Activated CD8-positive, alpha-beta memory T cell treated with anti-CD3 and anti-CD28 coated beads for 48 hours (primary cell): ENCODE results near the gene AMTN.

Source experiments
- DNase-seq, 3 experiments: peaks; one replicate each; pipeline ENCODE4 v3.0.0-alpha.2; 2020; ENCODE audit warnings: low read depth in 2 of 3, low spot score in 2 of 3

AMTN gene

DNA sequence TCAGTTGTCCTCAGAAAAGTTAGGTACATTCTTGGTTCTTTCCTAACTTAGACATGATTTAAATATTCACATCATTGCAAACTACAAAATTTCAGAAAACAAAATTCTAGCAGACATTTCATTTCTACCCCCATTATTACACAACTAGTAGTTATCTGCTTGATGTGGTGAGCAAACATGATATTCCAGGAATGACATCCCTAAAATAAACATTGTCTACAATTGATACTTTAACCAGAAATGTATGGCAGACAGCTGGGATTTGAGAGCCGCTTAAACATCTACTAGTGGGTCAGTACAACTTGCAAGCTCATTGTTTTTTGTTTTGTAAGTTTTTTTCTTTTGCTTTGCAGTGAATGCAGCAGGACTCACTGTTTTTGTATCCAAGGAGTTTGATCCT lies 41.6 kb downstream of the AMTN start:
- no peak for DNase-seq

DNA sequence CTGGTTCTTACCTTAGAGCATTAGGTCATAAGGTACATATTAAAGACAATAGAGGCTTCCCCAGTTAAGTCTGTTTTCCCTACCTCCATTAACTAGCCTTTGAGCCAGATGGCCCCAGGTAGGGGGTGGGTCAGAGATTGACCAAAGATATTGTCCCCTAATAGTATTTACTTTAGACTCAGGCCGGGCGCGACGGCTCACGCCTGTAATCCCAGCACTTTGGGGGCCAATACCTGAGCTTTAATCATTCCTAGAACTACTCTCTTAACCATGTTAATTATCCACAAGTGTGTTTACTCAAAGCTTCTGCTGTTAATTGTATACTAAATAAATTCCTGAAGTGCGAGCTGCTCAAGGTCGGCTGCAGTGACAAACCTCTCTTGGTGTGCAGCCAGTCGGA lies 45.7 kb downstream of the AMTN start:
- no peak for DNase-seq

GRCh38 chr4:70570796-70571195 lies 52.4 kb downstream of the AMTN start:
- DNase-seq, result no peak

DNA sequence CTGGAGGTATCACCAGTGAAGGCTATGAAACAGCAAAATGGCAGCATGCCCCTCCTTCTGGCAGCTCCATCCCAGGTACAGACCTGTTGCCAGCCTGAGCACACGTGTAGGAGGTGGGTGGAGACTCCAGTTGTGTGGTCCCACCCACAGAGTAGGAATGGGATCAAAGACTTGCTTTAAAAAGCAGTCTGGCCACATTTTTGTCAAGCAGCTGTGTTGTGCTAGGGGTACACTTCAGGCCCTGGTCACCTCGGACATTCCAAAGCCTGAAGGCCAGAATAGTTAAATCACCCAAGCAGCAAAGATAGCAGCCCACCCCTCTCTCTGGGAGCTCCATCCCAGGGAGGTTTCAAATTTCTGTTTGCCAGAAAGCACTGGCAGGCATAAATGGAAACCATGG lies 53.4 kb downstream of the AMTN start:
- DNase-seq, result no peak

- no peak for DNase-seq
These were observed 57.6 kb downstream of the AMTN start for GRCh38 chr4:70575964-70576363.

- DNase-seq, result no peak
These were observed 59.0 kb downstream of the AMTN start for GRCh38 chr4:70577220-70577927.

DNA sequence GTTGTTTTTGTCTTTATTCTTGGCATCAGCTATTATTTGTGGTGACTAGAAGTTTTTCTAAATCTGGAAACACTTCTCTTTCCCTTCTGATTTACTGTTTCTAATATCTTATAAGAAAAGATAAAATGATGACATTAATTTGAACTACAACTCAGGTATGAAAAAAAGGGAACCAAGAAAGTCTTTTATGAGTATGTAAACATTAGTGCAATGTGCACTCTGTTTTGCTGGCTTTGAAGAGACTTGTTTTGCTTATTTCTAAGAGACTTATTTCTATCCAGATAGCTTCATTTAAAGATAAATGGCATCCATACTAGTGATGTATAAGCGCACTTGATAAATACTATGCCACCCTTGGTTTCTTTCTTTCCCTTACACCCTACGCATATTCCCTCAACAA lies 63.6 kb downstream of the AMTN start:
- DNase-seq, result no peak
